SK-MEL-5 (cell line): ENCODE results near the gene STK39. TPM values are rescaled to one million over a fixed set of nuclear protein-coding genes. Genes with fewer than 3 reads are reported as not detected.

Experiments
- DNase-seq: peaks from one replicate; pipeline ENCODE4 v3.0.0-alpha.2; 2016; ENCODE audit warnings: low read depth, low spot score
- in situ Hi-C: cut with HindIII; loops from 2 replicates; pipeline ENCODE4 v1.10.0; 2016; ENCODE audit warnings: low sequenced_read_pairs, high pct_unique_total_duplicates, low pct_unique_long_range_greater_than_20kb
- total RNA-seq: library from RNA; depleted of rRNA; stranded (reverse); fragments of >200 nt; shearing (Covaris generic); gene quantifications from 2 replicates; pipeline ENCODE4 v1.2.3, GENCODE V29; 2014

STK39 gene
- total RNA-seq, 1 experiment from 2014 or later = 8.5 TPM

DNA sequence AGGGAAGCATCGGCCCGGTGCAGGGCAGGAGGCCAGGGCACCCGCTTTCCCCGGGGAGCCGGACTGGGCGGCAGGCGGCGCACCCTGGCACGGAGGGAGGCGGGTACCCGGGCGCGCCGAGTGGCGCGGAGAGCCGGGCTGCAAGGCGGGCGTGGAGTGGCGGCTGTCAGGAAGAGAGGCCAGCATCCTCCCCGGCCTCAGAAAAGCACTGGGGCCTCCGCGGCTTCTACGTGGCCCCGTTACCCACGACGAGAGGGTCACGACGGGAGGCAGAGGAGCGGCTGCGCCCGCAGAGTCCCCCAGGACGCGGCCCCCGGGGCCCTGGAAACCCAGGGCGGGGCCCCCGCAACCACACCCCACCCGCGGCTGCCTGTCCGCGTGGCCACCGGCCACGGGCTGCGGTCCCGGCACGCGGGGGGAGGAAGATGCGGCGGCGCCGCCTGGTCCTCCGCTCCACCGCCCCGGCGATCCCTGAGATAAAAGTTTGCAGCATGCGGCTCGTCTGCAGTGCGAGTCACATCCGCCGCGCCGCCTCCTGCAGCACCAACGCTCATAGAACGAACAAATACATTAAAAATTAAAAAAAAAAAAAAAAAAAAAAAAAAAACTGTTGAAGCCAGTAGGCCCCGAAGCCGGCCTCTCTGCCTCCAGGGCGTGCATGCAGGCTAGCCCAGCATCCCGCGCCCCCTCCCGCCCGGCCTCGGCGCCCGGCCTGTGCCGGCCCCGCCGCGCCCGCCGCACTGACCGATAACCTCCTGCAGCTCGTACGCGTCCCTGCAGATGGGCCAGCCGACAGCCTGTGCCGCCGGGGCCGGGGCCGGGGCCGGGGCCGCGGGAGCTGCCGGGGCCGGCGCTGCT is 683 bp downstream of the STK39 start:
- in situ Hi-C loops = no loop called here
- DNase-seq = peak; percentile 40

DNA sequence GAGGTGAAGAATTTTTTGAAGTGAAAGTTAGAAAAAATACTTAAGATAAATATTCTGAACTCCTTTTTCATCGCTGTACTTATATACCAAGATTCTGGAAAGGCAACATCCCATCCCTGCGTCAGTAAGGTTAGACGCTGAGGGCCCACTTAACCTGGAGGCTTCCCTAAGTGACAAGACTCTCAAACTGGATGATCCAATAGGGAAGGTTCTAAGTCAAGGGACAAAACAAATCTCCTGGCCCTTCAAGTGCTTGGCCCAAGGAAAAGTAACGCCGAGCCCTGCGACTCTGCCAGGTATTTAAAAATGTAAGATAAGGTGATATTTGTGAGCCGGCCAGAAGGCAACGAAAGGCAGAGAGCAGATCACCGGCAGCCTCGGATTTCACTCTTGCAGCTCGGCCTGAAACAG is 1.3 kb downstream of the STK39 start:
- in situ Hi-C loops = no loop called here
- no peak for DNase-seq

DNA sequence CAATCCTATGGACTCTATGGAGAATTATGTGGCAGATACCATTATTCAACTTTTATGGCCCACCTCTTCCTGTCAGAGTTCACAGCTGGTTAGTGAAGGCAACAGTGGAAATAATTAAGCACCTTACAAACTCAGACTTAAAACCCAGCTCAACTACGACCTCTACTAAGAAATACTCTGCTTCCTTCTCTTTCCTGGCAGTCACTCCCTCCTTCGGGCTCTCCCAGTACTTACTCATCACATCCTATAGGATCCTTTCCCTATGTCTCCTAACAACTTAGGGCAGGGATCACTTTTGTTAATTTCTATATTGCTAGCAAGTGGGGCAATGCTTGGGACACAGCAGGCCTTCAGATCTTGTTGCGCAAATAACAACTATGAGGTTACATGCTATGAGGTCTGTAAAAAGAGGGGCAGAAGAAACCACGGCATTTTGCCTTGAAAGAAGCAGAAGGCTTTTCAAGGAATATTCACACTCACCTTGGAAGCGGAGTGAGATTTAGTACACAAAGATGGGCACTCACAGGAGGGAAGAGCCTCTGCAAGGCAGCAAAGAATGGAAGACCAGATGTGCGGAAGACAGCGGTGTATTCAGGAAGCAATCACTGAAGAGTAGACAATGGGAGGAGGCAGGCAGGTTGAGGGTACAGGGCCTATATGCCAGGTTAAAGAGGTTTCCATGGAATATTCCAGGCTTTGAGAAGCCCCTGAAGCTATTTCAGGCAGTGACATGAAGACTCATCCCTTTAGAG is 2.1 kb downstream of the STK39 start:
- in situ Hi-C loops = no loop called here
- no peak for DNase-seq

DNA sequence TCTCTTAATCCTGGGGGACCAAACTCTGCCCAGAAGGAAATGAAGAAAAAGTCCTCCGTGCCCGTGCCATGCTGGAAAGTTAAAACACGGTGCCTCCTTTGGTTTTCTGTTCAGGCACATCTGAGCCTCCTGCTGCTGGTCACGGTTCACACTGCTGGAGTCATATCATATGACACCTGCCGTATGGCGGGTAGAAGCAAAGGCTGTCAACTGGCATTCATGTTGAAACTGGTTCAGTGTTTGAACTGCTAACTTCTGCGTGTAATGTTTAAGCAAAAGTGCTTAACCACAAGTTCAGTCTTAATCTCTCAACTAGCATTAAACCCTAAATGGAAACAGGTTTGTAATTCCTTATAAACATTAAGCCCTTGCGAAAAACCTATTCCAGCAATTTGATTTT is 3.1 kb downstream of the STK39 start:
- DNase-seq = no peak
- in situ Hi-C loops = no loop called here

DNA sequence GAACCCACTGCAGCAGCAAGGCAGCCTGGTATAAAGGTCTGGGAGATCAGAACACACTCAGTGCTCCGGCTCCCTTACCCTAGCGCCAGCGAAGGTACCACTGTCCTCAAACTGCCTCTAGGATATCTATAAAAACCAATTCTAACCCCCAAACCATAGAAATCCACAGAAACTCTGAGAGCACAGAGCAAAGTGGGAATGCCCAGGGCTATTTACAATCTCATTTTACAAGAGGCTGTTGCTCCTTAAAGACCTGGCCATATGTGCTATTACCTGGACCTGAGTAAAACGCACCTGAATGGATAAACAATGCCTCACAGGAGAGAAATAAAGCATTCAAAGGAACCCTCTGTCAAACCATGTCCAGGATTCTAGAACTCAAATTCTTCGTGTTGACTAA is 4.3 kb downstream of the STK39 start:
- DNase-seq = no peak
- in situ Hi-C loops = no loop called here

DNA sequence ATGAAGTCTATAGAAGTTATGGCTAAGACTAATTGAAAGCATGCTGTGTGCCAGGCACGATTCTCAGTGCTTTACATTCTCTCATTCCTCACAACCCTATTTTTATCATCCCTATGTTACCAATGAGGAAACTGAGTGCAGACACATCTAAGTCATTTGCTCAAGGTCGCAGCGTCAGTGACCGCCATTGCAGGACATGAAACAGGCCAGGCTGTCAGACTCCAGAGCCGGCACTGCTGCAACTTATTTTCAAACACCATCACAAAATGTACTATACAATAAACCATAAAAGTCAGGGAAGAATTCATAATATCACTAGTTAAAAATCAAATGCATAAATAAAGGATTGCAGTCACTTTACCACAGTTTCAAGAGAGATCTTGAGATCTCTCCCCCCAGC is 5.6 kb downstream of the STK39 start:
- in situ Hi-C loops = no loop called here
- DNase-seq = no peak

DNA sequence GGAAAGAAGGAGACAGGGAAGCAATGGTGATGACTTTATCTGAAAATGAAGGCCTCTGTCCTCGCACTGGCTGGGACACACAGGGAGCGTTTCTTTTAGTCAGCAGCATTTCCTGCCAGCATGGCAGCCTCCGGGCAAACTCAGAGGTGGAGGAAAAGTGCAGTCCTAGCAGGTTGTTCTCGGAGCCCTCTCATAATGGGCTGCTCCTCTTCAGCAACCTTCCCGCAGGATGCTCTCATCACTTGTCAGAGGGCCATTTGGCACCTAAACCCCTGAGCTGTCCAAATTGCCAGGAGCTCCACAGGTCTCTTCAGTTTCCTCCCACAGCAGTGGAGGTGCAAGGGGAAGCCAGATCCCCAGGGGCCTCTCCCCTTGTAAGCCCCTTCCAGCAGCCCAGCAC is 6.2 kb downstream of the STK39 start:
- no peak for DNase-seq
- in situ Hi-C loops = no loop called here

DNA sequence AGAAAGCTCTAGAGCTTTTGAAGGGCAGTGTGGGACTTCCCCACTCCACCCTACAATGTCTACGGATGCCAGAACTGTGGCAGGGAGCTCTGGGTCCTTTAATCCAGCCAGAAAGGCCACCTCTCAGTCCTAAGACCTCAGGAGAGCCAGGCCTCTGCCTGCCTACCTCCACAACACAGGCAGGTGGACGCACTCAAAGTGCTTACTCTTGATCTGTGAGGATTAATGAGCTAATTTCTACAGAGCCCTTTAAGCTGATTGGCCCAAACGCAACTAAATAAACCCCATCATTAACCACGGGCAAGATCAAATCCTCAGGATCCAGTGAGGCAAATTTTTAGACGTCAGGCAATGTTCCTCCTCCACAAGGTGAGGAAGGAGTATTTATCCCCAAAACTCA is 8.1 kb downstream of the STK39 start:
- in situ Hi-C loops = no loop called here

DNA sequence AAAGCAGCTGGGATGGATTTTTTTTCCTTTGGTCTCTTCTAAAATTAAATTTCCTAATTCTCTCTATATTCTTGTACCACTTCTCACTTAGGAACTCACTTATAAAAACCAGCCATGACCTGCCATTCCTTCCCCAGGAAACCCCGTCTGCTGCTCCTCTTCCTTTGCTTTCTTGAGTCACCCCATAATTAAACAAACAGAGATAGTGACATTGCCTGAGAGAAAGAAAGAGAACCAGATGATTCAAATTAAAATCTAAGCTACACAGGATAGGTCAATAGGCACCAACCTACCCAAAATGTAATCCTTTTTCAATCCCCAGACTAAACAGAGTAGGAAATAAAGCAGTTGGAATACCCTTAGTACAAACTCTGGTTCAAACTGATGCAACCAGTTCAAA is 9.7 kb downstream of the STK39 start:
- in situ Hi-C loops = no loop called here
- DNase-seq = no peak

More for the DNA sequence above, 8.1 kb downstream of the STK39 start:
- no peak for DNase-seq

DNA sequence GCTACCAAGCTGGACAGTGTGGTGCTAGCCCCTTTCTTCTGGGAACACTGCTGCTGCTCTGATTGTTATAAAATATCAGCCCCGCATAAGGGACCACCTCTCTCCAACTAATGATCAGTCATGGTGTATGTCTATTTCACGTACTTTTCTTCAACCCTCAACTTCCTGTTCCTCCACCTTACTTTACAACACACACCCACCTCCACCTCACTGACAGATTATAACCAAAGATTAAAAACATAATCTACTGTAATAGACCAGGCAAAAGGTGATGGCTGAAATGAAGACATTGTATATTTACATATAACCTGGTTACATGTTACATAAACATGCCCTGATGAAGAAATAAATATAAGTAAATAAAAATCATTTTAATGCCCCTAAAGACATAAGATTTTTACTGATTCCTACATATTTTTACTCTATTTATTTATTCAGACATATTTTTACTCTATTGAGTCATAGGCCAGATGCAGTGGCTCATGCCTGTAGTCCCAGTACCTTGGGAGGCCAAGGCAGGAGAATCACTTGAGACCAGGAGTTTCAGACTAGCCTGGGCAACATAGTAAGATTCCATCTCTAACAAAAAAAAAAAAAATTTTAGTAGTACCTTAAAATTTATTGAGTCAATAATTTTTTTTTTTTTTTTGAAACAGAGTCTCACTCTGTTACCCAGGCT is 12.8 kb downstream of the STK39 start:
- in situ Hi-C loops = no loop called here
- no peak for DNase-seq

DNA sequence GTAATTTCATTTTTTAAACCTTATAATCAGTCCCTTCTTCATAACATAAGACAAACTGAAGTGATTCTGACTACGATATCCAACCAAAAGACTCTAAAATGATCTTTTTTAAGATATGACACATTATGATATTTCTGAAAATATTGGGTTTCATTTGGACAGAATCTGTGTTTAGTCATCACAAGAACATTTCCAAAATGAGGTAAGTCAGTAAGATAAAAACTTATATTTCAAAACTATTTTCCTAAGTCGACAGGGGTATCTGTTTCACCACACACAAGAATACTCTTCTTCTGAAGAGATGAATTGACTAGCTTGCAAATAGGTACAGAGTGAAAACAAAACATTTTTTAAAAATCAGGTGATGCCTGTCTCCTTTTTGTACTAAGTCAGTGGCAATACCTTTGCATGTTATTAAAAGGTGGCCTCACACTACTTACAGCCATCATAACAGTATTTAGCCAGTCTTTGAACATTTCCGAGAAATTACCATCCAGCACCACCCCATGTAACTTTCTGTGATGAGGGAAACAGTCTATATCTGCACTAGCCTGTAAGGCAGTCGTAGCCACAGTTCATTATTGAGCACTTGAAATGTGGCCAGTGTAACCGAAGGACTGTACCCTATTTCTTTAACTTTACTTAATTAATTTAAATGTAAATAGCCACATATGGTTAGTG is 13.5 kb downstream of the STK39 start:
- no peak for DNase-seq
- in situ Hi-C loops = no loop called here

DNA sequence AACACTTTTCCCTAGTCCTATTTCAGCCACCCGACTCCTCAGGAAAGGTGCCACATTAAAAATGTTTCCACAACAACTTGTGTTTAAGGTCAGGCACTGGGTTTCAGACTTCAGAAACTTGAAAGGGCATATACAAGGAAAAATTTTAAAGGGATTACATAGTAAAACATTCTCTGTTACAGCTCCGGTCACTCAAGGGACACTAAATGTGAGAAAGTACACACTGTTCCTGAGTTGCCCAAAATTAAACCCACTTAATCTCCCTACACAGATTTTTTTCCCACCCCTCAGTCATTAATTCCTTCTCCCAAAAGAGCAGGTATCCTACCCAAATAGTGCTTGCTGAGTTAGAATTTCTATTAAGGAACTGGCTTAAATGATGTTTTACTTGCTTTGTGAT is 14.2 kb downstream of the STK39 start:
- in situ Hi-C loops = no loop called here
- DNase-seq = no peak

DNA sequence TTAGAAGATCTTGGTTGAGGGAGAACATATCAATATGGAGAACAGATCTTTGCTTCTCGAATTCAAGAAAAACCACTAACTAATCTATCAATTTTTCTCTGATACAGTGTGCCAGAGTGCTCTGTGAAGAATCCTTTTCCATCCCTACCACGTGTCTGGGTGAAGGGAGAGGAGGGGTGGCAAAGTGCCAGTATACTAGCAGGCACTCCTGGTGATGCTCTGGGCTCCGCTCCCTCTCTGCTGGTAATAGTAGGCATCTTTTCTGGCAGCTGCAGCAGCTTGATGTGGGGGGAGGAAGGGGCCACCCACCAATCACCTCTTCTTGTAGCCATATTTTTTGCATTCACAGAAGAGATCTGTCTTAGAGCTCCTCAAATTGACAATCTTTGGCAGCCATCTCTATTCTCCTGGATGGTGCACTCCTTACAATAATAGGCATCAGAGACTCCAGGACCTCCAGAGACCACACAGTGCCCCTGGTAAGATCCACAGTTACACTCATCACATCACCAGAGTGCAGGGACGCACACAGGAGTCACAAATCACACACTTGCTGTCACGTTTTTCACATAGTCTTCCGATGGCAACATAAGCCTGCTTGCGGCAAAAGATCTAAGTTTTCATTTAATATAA is 15.7 kb downstream of the STK39 start:
- DNase-seq = no peak
- in situ Hi-C loops = no loop called here

DNA sequence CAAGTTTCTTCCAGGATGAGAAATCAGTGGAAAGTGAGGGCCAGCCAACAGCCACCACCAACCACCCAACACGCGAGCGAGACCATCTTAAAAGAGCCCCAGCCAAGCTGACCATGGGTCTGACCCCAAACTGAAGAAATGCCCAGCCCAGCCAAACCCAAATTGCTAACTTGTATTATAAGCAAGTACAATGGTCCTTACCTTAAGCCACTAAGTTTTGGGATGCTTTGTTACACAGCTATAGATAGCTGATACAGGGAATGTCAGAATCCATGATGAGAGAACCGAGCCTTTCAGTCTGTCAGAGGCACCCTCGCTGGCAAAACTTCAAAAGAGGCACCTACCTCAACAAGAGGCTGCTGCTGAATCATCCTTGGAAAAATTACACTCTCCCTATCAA is 17.0 kb downstream of the STK39 start:
- no peak for DNase-seq
- in situ Hi-C loops = no loop called here

DNA sequence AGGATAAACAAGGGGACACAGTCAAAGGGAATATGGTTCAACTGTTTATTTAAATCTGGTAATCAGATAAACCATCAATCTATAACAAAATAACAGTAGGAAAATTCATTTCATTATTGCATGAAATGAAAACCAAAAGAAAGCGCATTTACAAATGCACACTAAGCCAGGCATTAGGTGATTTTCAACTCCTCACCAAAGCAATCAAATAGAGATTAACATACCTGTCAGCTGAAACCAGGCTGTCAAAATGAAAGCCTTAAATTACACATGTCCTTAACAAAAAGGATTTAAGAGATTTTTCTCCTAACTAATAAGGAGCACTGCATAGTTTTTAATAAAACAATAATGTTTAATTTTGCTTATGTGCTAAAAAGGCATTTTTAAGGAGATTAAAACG is 23.0 kb downstream of the STK39 start:
- no peak for DNase-seq
- in situ Hi-C loops = no loop called here

DNA sequence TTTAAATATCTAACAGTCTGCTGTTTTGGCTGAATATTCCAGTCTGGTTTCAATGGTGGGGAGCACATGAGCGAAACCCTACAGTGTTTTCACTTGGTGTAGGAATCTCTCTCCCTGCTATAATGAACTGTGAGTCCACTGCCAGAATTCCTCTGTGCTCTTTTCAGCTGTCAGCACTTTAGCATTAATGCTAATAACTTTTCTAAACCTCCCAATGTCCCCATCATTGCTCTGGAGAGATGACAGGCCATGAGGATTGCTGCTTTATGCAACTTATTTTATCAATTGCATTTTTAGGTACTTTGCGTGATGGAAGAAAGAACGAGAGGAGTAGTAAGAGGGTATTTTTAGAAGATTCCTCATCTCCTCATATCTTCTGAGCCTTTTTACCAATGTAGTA is 25.3 kb downstream of the STK39 start:
- in situ Hi-C loops = no loop called here
- no peak for DNase-seq

DNA sequence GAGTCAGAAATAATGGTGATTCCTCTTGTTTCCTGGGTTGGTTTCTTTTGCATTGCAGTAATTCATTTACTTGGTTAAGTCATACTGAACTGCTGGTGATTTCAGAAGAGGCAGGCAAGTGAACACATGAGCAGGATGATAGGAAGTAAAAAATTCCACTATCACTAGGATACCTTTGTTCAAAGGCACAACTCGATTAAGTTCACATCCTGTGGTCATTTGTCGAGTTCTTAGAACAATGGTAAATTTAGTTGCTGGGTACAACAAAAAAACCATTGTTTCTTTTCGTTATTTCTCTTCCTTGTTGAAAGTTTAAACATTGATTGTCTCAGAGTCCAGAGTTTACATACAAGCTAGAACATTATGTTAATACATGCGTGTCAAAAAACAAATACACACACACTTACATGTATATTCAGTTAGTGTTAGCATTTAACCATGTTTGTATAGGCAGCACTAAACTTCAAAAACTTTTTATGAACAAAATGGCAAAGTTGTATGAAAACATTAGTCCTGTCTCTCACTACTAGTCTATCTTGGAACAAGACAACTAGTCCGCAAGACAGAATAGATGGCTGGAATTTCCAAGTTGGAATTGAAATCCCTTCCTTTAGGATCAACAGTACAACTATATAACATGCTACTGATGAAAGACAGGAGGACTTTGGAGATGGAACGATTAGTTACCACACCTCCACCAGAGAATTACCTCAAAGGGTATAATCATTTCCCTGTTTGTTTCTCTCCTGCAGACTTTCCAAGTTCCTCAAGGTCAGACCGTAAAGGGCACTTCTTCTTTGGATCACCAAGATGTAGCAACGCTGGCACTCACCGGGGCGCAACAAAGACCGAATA is 26.2 kb downstream of the STK39 start:
- peak; percentile 69 for DNase-seq
- in situ Hi-C loops = no loop called here
